ENCODE data around the gene COL4A3.
A peak's percentile ranks its signal among the peaks of the same experiment; 100 is the strongest.

COL4A3 gene

GRCh38 chr2:227237786-227238185 lies 73.4 kb downstream of the COL4A3 start:
- in situ Hi-C loops (cut with HindIII; ENCODE audit: low pct_ligation_motif_present, low sequenced_read_pairs): no loop called here
- no peak for TF ChIP-seq CTCF (IDR thresholded peaks at IDR 0.05; ENCODE audit: low read depth, low read length, missing control alignments)
- no peak overlapping the region for H3K4me3 ChIP-seq (ENCODE audit: low read depth, low read length)

GRCh38 chr2:227238238-227239237 lies 74.1 kb downstream of the COL4A3 start:
- DNase-seq: peak; percentile 61
- no peaks in the 10 kb centered on the region for H3K27me3 ChIP-seq (replicated peaks)
- H3K4me3 ChIP-seq (ENCODE audit: low read depth, low read length): no peak overlapping the region
- H3K36me3 ChIP-seq (replicated peaks): no peaks in the 10 kb centered on the region
- TF ChIP-seq CTCF (IDR thresholded peaks at IDR 0.05; ENCODE audit: low read depth, low read length, missing control alignments): peak; percentile 99
- H3K27ac ChIP-seq: no peak overlapping the region
- in situ Hi-C loops (cut with HindIII; ENCODE audit: low pct_ligation_motif_present, low sequenced_read_pairs): no loop called here

More at GRCh38 chr2:227237786-227238185, 73.4 kb downstream of the COL4A3 start:
- no peak for DNase-seq
- Histone ChIP-seq H3K27ac (no peak overlapping the region), H3K27me3 (replicated peaks) (no peaks in the 10 kb centered on the region), H3K36me3 (replicated peaks) (no peaks in the 10 kb centered on the region)

- Histone ChIP-seq H3K4me3 (ENCODE audit: low read depth, low read length) (no peak overlapping the region), H3K27ac (no peak overlapping the region), H3K36me3 (replicated peaks) (no peaks in the 10 kb centered on the region), H3K27me3 (replicated peaks) (no peaks in the 10 kb centered on the region)
- no peak for TF ChIP-seq CTCF (IDR thresholded peaks at IDR 0.05; ENCODE audit: low read depth, low read length, missing control alignments)
- no peak for DNase-seq
- in situ Hi-C loops (cut with HindIII; ENCODE audit: low pct_ligation_motif_present, low sequenced_read_pairs): no loop called here
Observed at GRCh38 chr2:227241005-227241404, 76.6 kb downstream of the COL4A3 start.

GRCh38 chr2:227248876-227249275 lies 84.5 kb downstream of the COL4A3 start:
- in situ Hi-C loops (cut with HindIII; ENCODE audit: low pct_ligation_motif_present, low sequenced_read_pairs): no loop called here
- TF ChIP-seq CTCF (IDR thresholded peaks at IDR 0.05; ENCODE audit: low read depth, low read length, missing control alignments): no peak
- Histone ChIP-seq H3K27ac (no peak overlapping the region), H3K4me3 (ENCODE audit: low read depth, low read length) (no peak overlapping the region), H3K27me3 (replicated peaks) (no peaks in the 10 kb centered on the region), H3K36me3 (replicated peaks) (no peaks in the 10 kb centered on the region)
- no peak for DNase-seq

GRCh38 chr2:227252831-227253230 lies 88.4 kb downstream of the COL4A3 start:
- H3K27ac ChIP-seq: no peak overlapping the region
- no peak overlapping the region for H3K4me3 ChIP-seq (ENCODE audit: low read depth, low read length)
- H3K36me3 ChIP-seq (replicated peaks): no peaks in the 10 kb centered on the region
- in situ Hi-C loops (cut with HindIII; ENCODE audit: low pct_ligation_motif_present, low sequenced_read_pairs): no loop called here
- DNase-seq: no peak
- no peaks in the 10 kb centered on the region for H3K27me3 ChIP-seq (replicated peaks)
- no peak for TF ChIP-seq CTCF (IDR thresholded peaks at IDR 0.05; ENCODE audit: low read depth, low read length, missing control alignments)

All from brain microvascular endothelial cell (primary cell).